ENCODE results near the gene TLE1.
"Not testable (repeated sequence)": the region's sequence is repeated elsewhere in the genome, so short reads cannot be mapped to it uniquely, and the experiment has no call there.

The TLE1 gene

GRCh38 chr9:81689343-81690175 is at the start of gene TLE1:
Gene TLE1 (minus strand): TSS chr9:81689547. CDS start chr9:81688240, 1,307 bp downstream.
- H3K4me3 ChIP-seq (ENCODE audit: low read depth, low read length) = peak within 1 kb of the TSS; percentile 79
- H3K27ac ChIP-seq = peak within 1 kb of the TSS; percentile 73
- peak; percentile 100 for DNase-seq
- peaks cover 3% of the 10 kb centered on the region for H3K27me3 ChIP-seq (replicated peaks)
- TF ChIP-seq CTCF (IDR thresholded peaks at IDR 0.05; ENCODE audit: low read depth, low read length, missing control alignments) = no peak
- in situ Hi-C loops (cut with HindIII; ENCODE audit: low pct_ligation_motif_present, low sequenced_read_pairs) = no loop called here
- no peaks in the 10 kb centered on the region for H3K36me3 ChIP-seq (replicated peaks)

GRCh38 chr9:81737871-81738507 is 48.6 kb upstream of the TLE1 start:
- Histone ChIP-seq H3K27ac (no peak overlapping the region), H3K4me3 (ENCODE audit: low read depth, low read length) (no peak overlapping the region), H3K27me3 (replicated peaks) (no peaks in the 10 kb centered on the region), H3K36me3 (replicated peaks) (no peaks in the 10 kb centered on the region)
- DNase-seq = peak; percentile 95
- no peak for TF ChIP-seq CTCF (IDR thresholded peaks at IDR 0.05; ENCODE audit: low read depth, low read length, missing control alignments)
- in situ Hi-C loops (cut with HindIII; ENCODE audit: low pct_ligation_motif_present, low sequenced_read_pairs) = no loop called here

- in situ Hi-C loops (cut with HindIII; ENCODE audit: low pct_ligation_motif_present, low sequenced_read_pairs); H3K27ac ChIP-seq; H3K36me3 ChIP-seq (replicated peaks); H3K27me3 ChIP-seq (replicated peaks); H3K4me3 ChIP-seq (ENCODE audit: low read depth, low read length); DNase-seq: not testable (repeated sequence)
These were observed 41.2 kb upstream of the TLE1 start for GRCh38 chr9:81730498-81730897.

DNA sequence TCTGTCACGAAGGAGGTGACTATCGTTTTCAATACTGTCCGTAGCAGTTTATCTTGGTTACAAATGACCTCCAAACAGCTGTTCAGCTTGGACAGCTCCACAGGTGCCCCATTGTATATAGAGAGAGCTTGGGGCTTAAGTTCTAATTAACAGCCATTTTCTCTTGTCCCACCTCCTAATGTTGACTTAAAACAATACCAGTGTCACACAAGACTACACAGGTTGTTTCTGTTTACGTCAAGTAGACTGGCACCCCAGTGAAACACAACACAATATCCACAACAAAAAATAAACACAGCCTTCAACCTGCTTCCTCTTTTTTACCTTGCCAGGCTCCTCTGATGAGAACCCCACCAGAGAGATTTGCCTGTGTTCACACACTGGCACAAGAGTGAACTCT is 39.8 kb upstream of the TLE1 start:
- DNase-seq = no peak
- H3K36me3 ChIP-seq (replicated peaks) = no peaks in the 10 kb centered on the region
- no peak for TF ChIP-seq CTCF (IDR thresholded peaks at IDR 0.05; ENCODE audit: low read depth, low read length, missing control alignments)
- no peak overlapping the region for H3K27ac ChIP-seq
- H3K4me3 ChIP-seq (ENCODE audit: low read depth, low read length) = no peak overlapping the region
- H3K27me3 ChIP-seq (replicated peaks) = no peaks in the 10 kb centered on the region
- in situ Hi-C loops (cut with HindIII; ENCODE audit: low pct_ligation_motif_present, low sequenced_read_pairs) = no loop called here

- DNase-seq = peak; percentile 7
- TF ChIP-seq CTCF (IDR thresholded peaks at IDR 0.05; ENCODE audit: low read depth, low read length, missing control alignments) = no peak
- Histone ChIP-seq H3K36me3 (replicated peaks) (no peaks in the 10 kb centered on the region), H3K27me3 (replicated peaks) (no peaks in the 10 kb centered on the region), H3K4me3 (ENCODE audit: low read depth, low read length) (no peak overlapping the region), H3K27ac (no peak overlapping the region)
- in situ Hi-C loops (cut with HindIII; ENCODE audit: low pct_ligation_motif_present, low sequenced_read_pairs) = no loop called here
These were observed 35.0 kb upstream of the TLE1 start for GRCh38 chr9:81724242-81724889.

- Histone ChIP-seq H3K27me3 (replicated peaks) (no peaks in the 10 kb centered on the region), H3K36me3 (replicated peaks) (no peaks in the 10 kb centered on the region), H3K27ac (no peak overlapping the region), H3K4me3 (ENCODE audit: low read depth, low read length) (no peak overlapping the region)
- no peak for DNase-seq
- in situ Hi-C loops (cut with HindIII; ENCODE audit: low pct_ligation_motif_present, low sequenced_read_pairs) = no loop called here
- TF ChIP-seq CTCF (IDR thresholded peaks at IDR 0.05; ENCODE audit: low read depth, low read length, missing control alignments) = no peak
These were observed 32.9 kb upstream of the TLE1 start for GRCh38 chr9:81722277-81722676.

Measured in brain microvascular endothelial cell (primary cell).